Panc1 (cell line): ENCODE measurements around the gene LY6G6F. TPM values are rescaled to one million over a fixed set of nuclear protein-coding genes. Genes with fewer than 3 reads are reported as not detected.

ENCODE experiments used
- ATAC-seq: fragments of 200-7000 bp; cut with Tn5 transposase; 2 replicates; pipeline ENCODE4 v1.9.1; 2020; ENCODE audit warnings: mild to moderate bottlenecking, moderate library complexity
- BruUV-seq: library from RNA; stranded (reverse); fragments of 400-500 nt; replicated peaks from 2 replicates; lab custom pipeline; 2021; lab: Mats Ljungman, UMichigan
- CTCF ChIA-PET: fragments of 300-600 bp; sonication (Branson Sonifier 250); formaldehyde crosslinking; loops from one replicate; lab custom pipeline; 2022; ENCODE audit warnings: antibody characterized with exemption; lab: Charles Lee
- POLR2A ChIA-PET: fragments of 300-600 bp; sonication (Branson Sonifier 250); formaldehyde crosslinking; loops from one replicate; lab custom pipeline; 2022; ENCODE audit warnings: antibody characterized with exemption; lab: Charles Lee
- DNase-seq: peaks from one replicate; pipeline ENCODE4 v3.0.0-alpha.2; 2010; ENCODE audit warnings: low read depth, low spot score
- H3K27ac ChIP-seq: 2 replicates; pipeline ENCODE4 v1.5.1; 2011; ENCODE audit warnings: mild to moderate bottlenecking, low read length, inconsistent platforms
- H3K27me3 ChIP-seq: fragments of 200-500 bp; sonication (Bioruptor generic); 2 replicates; pipeline ENCODE4 v1.6.0; 2014; ENCODE audit warnings: low read length, inconsistent platforms; ENCODE audit not compliant: control insufficient read depth, insufficient read depth
- H3K36me3 ChIP-seq: fragments of 200-500 bp; sonication (Bioruptor generic); 2 replicates; pipeline ENCODE4 v1.5.1; 2014; ENCODE audit warnings: inconsistent platforms, mild to moderate bottlenecking, low read length, moderate library complexity; ENCODE audit not compliant: control insufficient read depth, insufficient read depth
- H3K4me1 ChIP-seq: 2 replicates; pipeline ENCODE4 v1.5.1; 2011; ENCODE audit warnings: inconsistent platforms, mild to moderate bottlenecking, low read length, moderate library complexity; ENCODE audit not compliant: control insufficient read depth, insufficient read depth
- H3K4me3 ChIP-seq, 2 experiments: 2 replicates each; pipeline ENCODE4 v1.5.1; 2011 to 2012; ENCODE audit warnings: low read depth in 2 of 2, low read length in 2 of 2, mild to moderate bottlenecking in 2 of 2, inconsistent platforms in 1 of 2, moderate library complexity in 1 of 2
- H3K9me3 ChIP-seq: fragments of 200-500 bp; sonication (Bioruptor generic); 2 replicates; pipeline ENCODE4 v1.5.1; 2014; ENCODE audit warnings: low read depth, mild to moderate bottlenecking, inconsistent platforms, low read length, moderate library complexity; ENCODE audit not compliant: control insufficient read depth, insufficient read depth
- POLR2AphosphoS5 ChIP-seq: IDR thresholded peaks from 2 replicates; pipeline ENCODE4 v1.6.1; 2012; ENCODE audit warnings: mild to moderate bottlenecking, low read depth, low read length, moderate library complexity
- REST ChIP-seq, 2 experiments: IDR thresholded peaks; 2 replicates each; pipeline ENCODE4 v1.6.1; 2011 to 2012; ENCODE audit warnings: low read depth in 2 of 2, control low read depth in 1 of 2, low read length in 1 of 2, mild to moderate bottlenecking in 1 of 2, moderate library complexity in 1 of 2; ENCODE audit not compliant: insufficient read depth in 1 of 2
- SIN3A ChIP-seq: IDR thresholded peaks from 2 replicates; pipeline ENCODE4 v1.6.1; 2012; ENCODE audit warnings: low read depth, mild to moderate bottlenecking, low read length, moderate library complexity, borderline replicate concordance; ENCODE audit not compliant: insufficient read depth
- TCF7L2 ChIP-seq: IDR thresholded peaks from 2 replicates; pipeline ENCODE4 v1.6.1; 2011; ENCODE audit warnings: mild to moderate bottlenecking, low read depth, low read length, inconsistent platforms
- in situ Hi-C: cut with HindIII; loops from 2 replicates; pipeline ENCODE4 v1.10.0; 2016; ENCODE audit warnings: low sequenced_read_pairs, low pct_unique_long_range_greater_than_20kb
- intact Hi-C: fragments of 100-400 bp; cut with micrococcal nuclease; formaldehyde crosslinking; loops from one replicate; pipeline ENCODE4 v1.10.0; 2022; ENCODE audit not compliant: unreplicated experiment
- microRNA-seq: library from miRNA; unstranded; fragments of <30 nt; microRNA quantifications from one replicate; pipeline ENCODE4 v1.1.0, GENCODE V29; 2020; ENCODE audit not compliant: unreplicated experiment
- total RNA-seq: library from RNA; stranded (reverse); gene quantifications from one replicate; pipeline ENCODE4 v1.2.1, GENCODE V29; 2021; ENCODE audit not compliant: unreplicated experiment
- TF ChIP-seq, protein P1 (sequence below): fragments of 450-650 bp; IDR thresholded peaks from 2 replicates; pipeline ENCODE4 v1.5.1; 2017; ENCODE audit warnings: mild to moderate bottlenecking

LY6G6F gene
- total RNA-seq, 1 experiment from 2014 or later = not detected

DNA sequence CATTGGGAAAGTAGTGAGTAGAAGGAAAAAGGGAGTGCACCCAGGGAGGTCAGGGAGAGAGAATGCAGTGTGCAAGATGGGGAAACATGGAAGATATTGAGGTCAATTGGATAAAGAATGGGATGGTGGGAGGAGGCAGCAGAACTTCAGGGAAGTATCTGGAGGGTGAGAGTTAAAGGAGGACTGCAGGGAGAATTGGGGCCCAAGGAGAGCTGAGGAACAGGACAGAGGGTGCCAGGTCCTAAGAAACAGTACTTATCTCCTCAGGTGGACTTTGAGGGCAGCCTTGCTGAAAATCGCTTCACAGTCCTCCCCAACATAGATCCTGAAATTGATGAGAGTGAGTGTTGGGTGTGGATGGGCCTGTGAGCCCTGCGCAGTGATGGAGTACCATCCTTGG, 51.6 kb downstream of the LY6G6F start:
- no peak overlapping the region for H3K4me3 ChIP-seq
- no peak overlapping the region for H3K27ac ChIP-seq
- ATAC-seq = no peak
- in situ Hi-C loops (no loop called here), intact Hi-C loops (no loop called here)
- ChIA-PET POLR2A (interaction anchor here (0.6 to 1.2 kb wide), 2 partner anchors 57 to 58 kb away, joined by 3 to 8 read pairs; partner anchors contain the start of genes HSPA1A and HSPA1L), CTCF (no interaction called here)
- H3K27me3 ChIP-seq = no peaks in the 10 kb centered on the region
- no peaks in the 10 kb centered on the region for H3K9me3 ChIP-seq
- BruUV-seq = no TSS peak
- no peak for DNase-seq
- H3K36me3 ChIP-seq = no peaks in the 10 kb centered on the region
- no peaks in the 10 kb centered on the region for H3K4me1 ChIP-seq
- TF ChIP-seq SIN3A = no peak
- no peak for TF ChIP-seq REST (IDR thresholded peaks at IDR 0.05; ENCODE audit: insufficient read depth in 1 of 2, low read depth in 2 of 2, low read length in 1 of 2)
- no peak for TF ChIP-seq TCF7L2
- no peak for TF ChIP-seq POLR2AphosphoS5
- TF ChIP-seq, protein P1, sequence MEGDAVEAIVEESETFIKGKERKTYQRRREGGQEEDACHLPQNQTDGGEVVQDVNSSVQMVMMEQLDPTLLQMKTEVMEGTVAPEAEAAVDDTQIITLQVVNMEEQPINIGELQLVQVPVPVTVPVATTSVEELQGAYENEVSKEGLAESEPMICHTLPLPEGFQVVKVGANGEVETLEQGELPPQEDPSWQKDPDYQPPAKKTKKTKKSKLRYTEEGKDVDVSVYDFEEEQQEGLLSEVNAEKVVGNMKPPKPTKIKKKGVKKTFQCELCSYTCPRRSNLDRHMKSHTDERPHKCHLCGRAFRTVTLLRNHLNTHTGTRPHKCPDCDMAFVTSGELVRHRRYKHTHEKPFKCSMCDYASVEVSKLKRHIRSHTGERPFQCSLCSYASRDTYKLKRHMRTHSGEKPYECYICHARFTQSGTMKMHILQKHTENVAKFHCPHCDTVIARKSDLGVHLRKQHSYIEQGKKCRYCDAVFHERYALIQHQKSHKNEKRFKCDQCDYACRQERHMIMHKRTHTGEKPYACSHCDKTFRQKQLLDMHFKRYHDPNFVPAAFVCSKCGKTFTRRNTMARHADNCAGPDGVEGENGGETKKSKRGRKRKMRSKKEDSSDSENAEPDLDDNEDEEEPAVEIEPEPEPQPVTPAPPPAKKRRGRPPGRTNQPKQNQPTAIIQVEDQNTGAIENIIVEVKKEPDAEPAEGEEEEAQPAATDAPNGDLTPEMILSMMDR = no peak

Small RNA genes lying within 50 kb of the gene (microRNA-seq; reads per million reads assigned to microRNA genes)
- gene MIR4646 = 1.6 reads per million

Other genes starting within 250 kb of the LY6G6F start
- gene MICB, start 208.7 kb upstream of the LY6G6F start, total RNA-seq = 72.1 TPM
- gene MCCD1, start 177.9 kb upstream of the LY6G6F start, total RNA-seq = not detected
- 401 TPM for gene DDX39B, start 164.9 kb upstream of the LY6G6F start, total RNA-seq
- 0.98 TPM for gene ATP6V1G2, start 160.3 kb upstream of the LY6G6F start, total RNA-seq
- gene NFKBIL1, start 159.3 kb upstream of the LY6G6F start, total RNA-seq = 27.9 TPM
- gene LTA, start 134.6 kb upstream of the LY6G6F start, total RNA-seq = 0.72 TPM
- 0.64 TPM for gene TNF, start 131.3 kb upstream of the LY6G6F start, total RNA-seq
- 3.7 TPM for gene LTB, start 124.4 kb upstream of the LY6G6F start, total RNA-seq
- gene LST1, start 120.6 kb upstream of the LY6G6F start, total RNA-seq = not detected
- gene NCR3, start 113.9 kb upstream of the LY6G6F start, total RNA-seq = not detected
- 0.44 TPM for gene AIF1, start 91.6 kb upstream of the LY6G6F start, total RNA-seq
- gene PRRC2A, start 86.2 kb upstream of the LY6G6F start, total RNA-seq = 318 TPM
- gene BAG6, start 54.2 kb upstream of the LY6G6F start, total RNA-seq = 491 TPM
- gene APOM, start 51.0 kb upstream of the LY6G6F start, total RNA-seq = 1.8 TPM
- 22.4 TPM for gene C6orf47, start 46.1 kb upstream of the LY6G6F start, total RNA-seq
- gene GPANK1, start 41.9 kb upstream of the LY6G6F start, total RNA-seq = 18.3 TPM
- 219 TPM for gene CSNK2B, start 40.8 kb upstream of the LY6G6F start, total RNA-seq
- gene LY6G5B, start 36.9 kb upstream of the LY6G6F start, total RNA-seq = 21.2 TPM
- 0.62 TPM for gene LY6G5C, start 25.8 kb upstream of the LY6G6F start, total RNA-seq
- gene ABHD16A, start 3.5 kb upstream of the LY6G6F start, total RNA-seq = 47.2 TPM
- gene LY6G6D, start 8.5 kb downstream of the LY6G6F start, total RNA-seq = not detected
- gene LY6G6C, start 14.9 kb downstream of the LY6G6F start, total RNA-seq = 0.23 TPM
- not detected for gene MPIG6B, start 16.5 kb downstream of the LY6G6F start, total RNA-seq
- gene DDAH2, start 22.4 kb downstream of the LY6G6F start, total RNA-seq = 104 TPM
- 583 TPM for gene CLIC1, start 29.7 kb downstream of the LY6G6F start, total RNA-seq
- gene MSH5, start 33.1 kb downstream of the LY6G6F start, total RNA-seq = 38.1 TPM
- 6.3 TPM for gene SAPCD1, start 55.8 kb downstream of the LY6G6F start, total RNA-seq
- gene VWA7, start 70.5 kb downstream of the LY6G6F start, total RNA-seq = 4.3 TPM
- 229 TPM for gene VARS1, start 88.9 kb downstream of the LY6G6F start, total RNA-seq
- gene LSM2, start 100.1 kb downstream of the LY6G6F start, total RNA-seq = 89.7 TPM
- 2.8 TPM for gene HSPA1L, start 108.4 kb downstream of the LY6G6F start, total RNA-seq
- gene HSPA1A, start 108.7 kb downstream of the LY6G6F start, total RNA-seq = 169 TPM
- 147 TPM for gene HSPA1B, start 120.9 kb downstream of the LY6G6F start, total RNA-seq
- 111 TPM for gene NEU1, start 156.0 kb downstream of the LY6G6F start, total RNA-seq
- gene SLC44A4, start 172.1 kb downstream of the LY6G6F start, total RNA-seq = 2.7 TPM
- gene EHMT2, start 190.8 kb downstream of the LY6G6F start, total RNA-seq = 60.4 TPM
- gene ZBTB12, start 195.2 kb downstream of the LY6G6F start, total RNA-seq = 9.4 TPM
- gene C2, start 220.9 kb downstream of the LY6G6F start, total RNA-seq = 1.0 TPM
- 5.6 TPM for gene CFB, start 239.2 kb downstream of the LY6G6F start, total RNA-seq